WTC11 (cell line): ENCODE results near the gene SIPA1L3. TPM values are rescaled to one million over a fixed set of nuclear protein-coding genes. Genes with fewer than 3 reads are reported as not detected.

Experiments
- ATAC-seq: fragments of 200-7000 bp; cut with Tn5 transposase; 2 replicates; pipeline ENCODE4 v1.10.0; 2021; ENCODE audit warnings: mild to moderate bottlenecking, moderate library complexity
- CTCF ChIA-PET: fragments of 300-600 bp; sonication (Branson Sonifier 250); formaldehyde crosslinking; loops from one replicate; lab custom pipeline; 2021; ENCODE audit warnings: antibody characterized with exemption; lab: Charles Lee
- POLR2A ChIA-PET: fragments of 350-600 bp; sonication (Branson Sonifier 250); formaldehyde crosslinking; loops from one replicate; lab custom pipeline; 2021; ENCODE audit warnings: antibody characterized with exemption; lab: Charles Lee
- DNase-seq: peaks from one replicate; pipeline ENCODE4 v3.0.0; 2021; ENCODE audit warnings: low spot score
- H3K27ac Mint-ChIP-seq: 2 replicates; pipeline ENCODE4 v1.8.0; 2021; ENCODE audit warnings: mixed read lengths
- H3K27me3 Mint-ChIP-seq: 2 replicates; pipeline ENCODE4 v1.8.0; 2021; ENCODE audit warnings: low read depth, mild to moderate bottlenecking, moderate library complexity, mixed read lengths
- H3K36me3 Mint-ChIP-seq: 2 replicates; pipeline ENCODE4 v1.8.0; 2021; ENCODE audit warnings: mixed read lengths
- H3K4me1 Mint-ChIP-seq: 2 replicates; pipeline ENCODE4 v1.8.0; 2022; ENCODE audit warnings: mixed read lengths
- H3K4me3 Mint-ChIP-seq: 2 replicates; pipeline ENCODE4 v1.8.0; 2021; ENCODE audit warnings: mild to moderate bottlenecking, moderate library complexity, mixed read lengths
- H3K9me3 Mint-ChIP-seq: 2 replicates; pipeline ENCODE4 v1.8.0; 2021; ENCODE audit warnings: mixed read lengths
- ATF3 ChIP-seq: sonication (generic); formaldehyde crosslinking; conservative IDR thresholded peaks from 2 replicates; pipeline ENCODE4 v1.8.1; 2022; ENCODE audit warnings: mild to moderate bottlenecking, missing genetic modification reagents
- CBFB ChIP-seq: sonication (generic); formaldehyde crosslinking; IDR thresholded peaks from 2 replicates; pipeline ENCODE4 v1.8.1; 2022; ENCODE audit warnings: mild to moderate bottlenecking, low read depth, missing genetic modification reagents
- CREM ChIP-seq: sonication (generic); formaldehyde crosslinking; IDR thresholded peaks from 2 replicates; pipeline ENCODE4 v1.8.1; 2022; ENCODE audit warnings: mild to moderate bottlenecking, missing genetic modification reagents, moderate library complexity
- E2F5 ChIP-seq: sonication (generic); formaldehyde crosslinking; IDR thresholded peaks from 2 replicates; pipeline ENCODE4 v1.8.1; 2022; ENCODE audit warnings: mild to moderate bottlenecking, moderate library complexity, missing genetic modification reagents
- EMX1 ChIP-seq: fragments of 250-450 bp; sonication (Bioruptor Pico); IDR thresholded peaks from 2 replicates; pipeline ENCODE4 v1.8.0; 2021; ENCODE audit warnings: mild to moderate bottlenecking
- ESRRA ChIP-seq: sonication (generic); formaldehyde crosslinking; IDR thresholded peaks from 2 replicates; pipeline ENCODE4 v1.8.1; 2022; ENCODE audit warnings: mild to moderate bottlenecking, missing genetic modification reagents, borderline replicate concordance
- ETV6 ChIP-seq: sonication (generic); formaldehyde crosslinking; IDR thresholded peaks from 2 replicates; pipeline ENCODE4 v1.8.1; 2022; ENCODE audit warnings: mild to moderate bottlenecking, missing genetic modification reagents
- FOXP4 ChIP-seq: sonication (generic); formaldehyde crosslinking; IDR thresholded peaks from 2 replicates; pipeline ENCODE4 v1.8.0; 2022; ENCODE audit warnings: mild to moderate bottlenecking, missing genetic modification reagents
- GTF2I ChIP-seq: fragments of 250-450 bp; sonication (Bioruptor Pico); conservative IDR thresholded peaks from 2 replicates; pipeline ENCODE4 v1.4.0; 2021; ENCODE audit warnings: mild to moderate bottlenecking
- HMGA2 ChIP-seq: fragments of 250-450 bp; sonication (Bioruptor Pico); IDR thresholded peaks from 2 replicates; pipeline ENCODE4 v1.4.0; 2021; ENCODE audit warnings: mild to moderate bottlenecking, moderate library complexity
- JAZF1 ChIP-seq: fragments of 250-450 bp; sonication (Bioruptor Pico); IDR thresholded peaks from 2 replicates; pipeline ENCODE4 v1.9.0; 2021; ENCODE audit warnings: moderate library complexity, mild to moderate bottlenecking, inconsistent platforms
- MXD4 ChIP-seq: fragments of 250-450 bp; sonication (Bioruptor Pico); IDR thresholded peaks from 2 replicates; pipeline ENCODE4 v1.8.0; 2021; ENCODE audit warnings: mild to moderate bottlenecking, moderate library complexity, borderline replicate concordance
- RORB ChIP-seq: fragments of 250-450 bp; sonication (Bioruptor Pico); IDR thresholded peaks from 2 replicates; pipeline ENCODE4 v1.9.0; 2021; ENCODE audit warnings: mild to moderate bottlenecking
- SMAD3 ChIP-seq: sonication (generic); formaldehyde crosslinking; IDR thresholded peaks from 2 replicates; pipeline ENCODE4 v1.8.0; 2022; ENCODE audit warnings: missing genetic modification reagents, mild to moderate bottlenecking, borderline replicate concordance
- STAT6 ChIP-seq: sonication (generic); formaldehyde crosslinking; conservative IDR thresholded peaks from 2 replicates; pipeline ENCODE4 v1.8.1; 2023; ENCODE audit warnings: mild to moderate bottlenecking, low read depth, missing genetic modification reagents, moderate library complexity
- TEAD4 ChIP-seq: sonication (generic); formaldehyde crosslinking; IDR thresholded peaks from 2 replicates; pipeline ENCODE4 v1.8.0; 2022; ENCODE audit warnings: mild to moderate bottlenecking, missing genetic modification reagents
- USF2 ChIP-seq: sonication (generic); formaldehyde crosslinking; IDR thresholded peaks from 2 replicates; pipeline ENCODE4 v1.8.1; 2023; ENCODE audit warnings: mild to moderate bottlenecking, missing genetic modification reagents, moderate library complexity
- ZNF219 ChIP-seq: sonication (generic); formaldehyde crosslinking; IDR thresholded peaks from 2 replicates; pipeline ENCODE4 v1.8.0; 2023; ENCODE audit warnings: missing genetic modification reagents, mild to moderate bottlenecking, borderline replicate concordance
- ZNF263 ChIP-seq: sonication (generic); formaldehyde crosslinking; IDR thresholded peaks from 2 replicates; pipeline ENCODE4 v1.8.1; 2022; ENCODE audit warnings: low read depth, mild to moderate bottlenecking, moderate library complexity, missing genetic modification reagents
- ZNF425 ChIP-seq: fragments of 250-450 bp; sonication (Bioruptor Pico); conservative IDR thresholded peaks from 2 replicates; pipeline ENCODE4 v1.9.0; 2021; ENCODE audit warnings: mild to moderate bottlenecking
- ZNF532 ChIP-seq: fragments of 250-450 bp; sonication (Bioruptor Pico); IDR thresholded peaks from 2 replicates; pipeline ENCODE4 v1.9.0; 2021; ENCODE audit warnings: mild to moderate bottlenecking, borderline replicate concordance
- ZNF671 ChIP-seq: fragments of 250-450 bp; sonication (Bioruptor Pico); IDR thresholded peaks from 2 replicates; pipeline ENCODE4 v1.8.0; 2021; ENCODE audit warnings: mild to moderate bottlenecking
- total RNA-seq: library from RNA; stranded (reverse); gene quantifications from 3 replicates; pipeline ENCODE4 v1.2.3, GENCODE V29; 2021

The SIPA1L3 gene
- total RNA-seq, 1 experiment from 2014 or later = 41.5 TPM

GRCh38 chr19:38218204-38218603 lies 311.2 kb downstream of the SIPA1L3 start (continued):
- TF ChIP-seq FOXP4 (CRISPR knock-in tag) = no peak
- TF ChIP-seq TEAD4 (CRISPR knock-in tag) = no peak
- no peak for TF ChIP-seq ZNF532 (CRISPR knock-in tag)
- TF ChIP-seq ZNF425 (CRISPR knock-in tag) = no peak
- no peak for TF ChIP-seq CREM (CRISPR knock-in tag)
- no peak for TF ChIP-seq ETV6 (CRISPR knock-in tag)
- TF ChIP-seq CBFB (CRISPR knock-in tag) = no peak
- TF ChIP-seq ATF3 (CRISPR knock-in tag) = no peak
- TF ChIP-seq ESRRA (CRISPR knock-in tag) = no peak

- H3K9me3 Mint-ChIP-seq = no peaks in the 10 kb centered on the region
- ChIA-PET CTCF (interaction anchor here (1.3 kb wide), 1 partner anchor 77 kb away, joined by 7 read pairs; no protein-coding TSS in a partner anchor), POLR2A (no interaction called here)
These were observed 312.2 kb downstream of the SIPA1L3 start for GRCh38 chr19:38219221-38219620.

More at GRCh38 chr19:38219221-38219620, 312.2 kb downstream of the SIPA1L3 start:
- H3K4me3 Mint-ChIP-seq = no peak overlapping the region
- peaks cover 8% of the 10 kb centered on the region for H3K4me1 Mint-ChIP-seq
- DNase-seq = no peak
- no peak for TF ChIP-seq ZNF263 (CRISPR knock-in tag)
- TF ChIP-seq USF2 (CRISPR knock-in tag) = no peak
- TF ChIP-seq GTF2I = no peak
- no peak for TF ChIP-seq HMGA2 (CRISPR knock-in tag)
- TF ChIP-seq JAZF1 = no peak
- no peak for TF ChIP-seq ZNF671 (CRISPR knock-in tag)
- TF ChIP-seq EMX1 (CRISPR knock-in tag) = no peak
- TF ChIP-seq RORB (CRISPR knock-in tag) = no peak
- TF ChIP-seq SMAD3 (CRISPR knock-in tag) = no peak
- no peak for TF ChIP-seq E2F5
- TF ChIP-seq STAT6 (CRISPR knock-in tag) = no peak
- no peak for TF ChIP-seq ZNF219 (CRISPR knock-in tag)
- no peak for TF ChIP-seq MXD4
- no peak overlapping the region for H3K27ac Mint-ChIP-seq
- no peaks in the 10 kb centered on the region for H3K27me3 Mint-ChIP-seq
- no peak for ATAC-seq
- H3K36me3 Mint-ChIP-seq = no peaks in the 10 kb centered on the region
